ENCODE measurements around the gene GAS1. TPM values are rescaled to one million over a fixed set of nuclear protein-coding genes. Genes with fewer than 3 reads are reported as not detected.

Gene GAS1
- total and polyA plus RNA-seq, 2 experiments from 2014 or later: 10.7 to 36.0 TPM

GRCh38 chr9:86983249-86983619 is 35.9 kb upstream of the GAS1 start:
- no peak overlapping the region for H3K4me3 ChIP-seq
- peak; percentile 80 for DNase-seq
- in situ Hi-C loops (cut with MboI): no loop called here
- H2AFZ ChIP-seq: no peak overlapping the region
- no peak for TF ChIP-seq EZH2phosphoT487 (IDR thresholded peaks at IDR 0.05; ENCODE audit: insufficient read depth, low read depth)
- TF ChIP-seq EZH2 (IDR thresholded peaks at IDR 0.05; ENCODE audit: insufficient read depth, poor library complexity, severe bottlenecking): no peak
- WGBS, 2 experiments (ENCODE audit: low coverage in 1 of 2, low lambda C conversion rate in 2 of 2, missing lambda C conversion rate in 2 of 2): 37 to 44% methylated on average over 4 of the region's 4 CpGs
- no peaks in the 10 kb centered on the region for H4K20me1 ChIP-seq (ENCODE audit: insufficient read depth)
- no peaks in the 10 kb centered on the region for H3K36me3 ChIP-seq (ENCODE audit: low read depth)
- H3K27ac ChIP-seq: peak overlapping the region; percentile 68
- no peaks in the 10 kb centered on the region for H3K79me2 ChIP-seq (ENCODE audit: insufficient read depth)
- H3K27me3 ChIP-seq (replicated peaks; ENCODE audit: insufficient read depth): no peaks in the 10 kb centered on the region
- H3F3A ChIP-seq (ENCODE audit: insufficient read depth): peaks cover 24% of the 10 kb centered on the region
- H3K9ac ChIP-seq: peak overlapping the region; percentile 12; the same call in 1 of the 2 replicates
- H3K4me1 ChIP-seq (ENCODE audit: insufficient read depth): peaks cover 27% of the 10 kb centered on the region
- H3K4me2 ChIP-seq (ENCODE audit: unreplicated experiment): peak overlapping the region; percentile 35
- H3K9me3 ChIP-seq (ENCODE audit: low read depth): no peaks in the 10 kb centered on the region
- no peaks in the 10 kb centered on the region for H3K9me2 ChIP-seq (ENCODE audit: insufficient read depth)

- peaks cover 49% of the 10 kb centered on the region for H3K4me1 ChIP-seq (ENCODE audit: insufficient read depth)
- no peak for TF ChIP-seq EZH2 (IDR thresholded peaks at IDR 0.05; ENCODE audit: insufficient read depth, poor library complexity, severe bottlenecking)
- no peaks in the 10 kb centered on the region for H3K9me3 ChIP-seq (ENCODE audit: low read depth)
- no peak overlapping the region for H3K4me2 ChIP-seq (ENCODE audit: unreplicated experiment)
- no peaks in the 10 kb centered on the region for H3K9me2 ChIP-seq (ENCODE audit: insufficient read depth)
- H2AFZ ChIP-seq: no peak overlapping the region
- peaks cover 44% of the 10 kb centered on the region for H3F3A ChIP-seq (ENCODE audit: insufficient read depth)
- DNase-seq: no peak
- no peaks in the 10 kb centered on the region for H4K20me1 ChIP-seq (ENCODE audit: insufficient read depth)
- H3K9ac ChIP-seq: no peak overlapping the region
- in situ Hi-C loops (cut with MboI): no loop called here
- H3K27me3 ChIP-seq (replicated peaks; ENCODE audit: insufficient read depth): no peaks in the 10 kb centered on the region
- H3K4me3 ChIP-seq: no peak overlapping the region
- 91 to 92% methylated on average over 3 of the region's 3 CpGs for WGBS, 2 experiments (ENCODE audit: low coverage in 1 of 2, low lambda C conversion rate in 2 of 2, missing lambda C conversion rate in 2 of 2)
- H3K79me2 ChIP-seq (ENCODE audit: insufficient read depth): no peaks in the 10 kb centered on the region
- H3K27ac ChIP-seq: no peak overlapping the region
- H3K36me3 ChIP-seq (ENCODE audit: low read depth): no peaks in the 10 kb centered on the region
Measured at GRCh38 chr9:86980802-86981201, 33.5 kb upstream of the GAS1 start.

- in situ Hi-C loops (cut with MboI): loop anchor here (10.0 kb wide), 1 partner anchor 345 kb away; no protein-coding TSS in a partner anchor
Measured at GRCh38 chr9:86979657-86980056, 32.4 kb upstream of the GAS1 start.

GRCh38 chr9:86978922-86979474 is 31.7 kb upstream of the GAS1 start:
- in situ Hi-C loops (cut with MboI): loop anchor here (10.0 kb wide), 1 partner anchor 346 kb away; no protein-coding TSS in a partner anchor
- Histone ChIP-seq H3K4me2 (ENCODE audit: unreplicated experiment) (no peak overlapping the region), H3F3A (ENCODE audit: insufficient read depth) (peaks cover 45% of the 10 kb centered on the region), H3K4me3 (no peak overlapping the region), H3K36me3 (ENCODE audit: low read depth) (no peaks in the 10 kb centered on the region), H2AFZ (no peak overlapping the region), H3K9ac (no peak overlapping the region), H3K79me2 (ENCODE audit: insufficient read depth) (no peaks in the 10 kb centered on the region), H3K27ac (no peak overlapping the region), H4K20me1 (ENCODE audit: insufficient read depth) (no peaks in the 10 kb centered on the region), H3K27me3 (replicated peaks; ENCODE audit: insufficient read depth) (no peaks in the 10 kb centered on the region), H3K4me1 (ENCODE audit: insufficient read depth) (peaks cover 57% of the 10 kb centered on the region), H3K9me3 (ENCODE audit: low read depth) (no peaks in the 10 kb centered on the region), H3K9me2 (ENCODE audit: insufficient read depth) (no peaks in the 10 kb centered on the region)
- TF ChIP-seq EZH2 (IDR thresholded peaks at IDR 0.05; ENCODE audit: insufficient read depth, poor library complexity, severe bottlenecking) (no peak), EZH2phosphoT487 (IDR thresholded peaks at IDR 0.05; ENCODE audit: insufficient read depth, low read depth) (no peak)
- no peak for DNase-seq
- WGBS, 2 experiments (ENCODE audit: low coverage in 1 of 2, low lambda C conversion rate in 2 of 2, missing lambda C conversion rate in 2 of 2): 81 to 82% methylated on average over 6 of the region's 6 CpGs

More at GRCh38 chr9:86979657-86980056, 32.4 kb upstream of the GAS1 start:
- Histone ChIP-seq H4K20me1 (ENCODE audit: insufficient read depth) (no peaks in the 10 kb centered on the region), H2AFZ (no peak overlapping the region), H3F3A (ENCODE audit: insufficient read depth) (peaks cover 46% of the 10 kb centered on the region), H3K9me3 (ENCODE audit: low read depth) (no peaks in the 10 kb centered on the region), H3K4me1 (ENCODE audit: insufficient read depth) (peaks cover 61% of the 10 kb centered on the region), H3K9ac (no peak overlapping the region), H3K79me2 (ENCODE audit: insufficient read depth) (no peaks in the 10 kb centered on the region), H3K4me3 (no peak overlapping the region), H3K36me3 (ENCODE audit: low read depth) (no peaks in the 10 kb centered on the region), H3K9me2 (ENCODE audit: insufficient read depth) (no peaks in the 10 kb centered on the region), H3K27me3 (replicated peaks; ENCODE audit: insufficient read depth) (no peaks in the 10 kb centered on the region), H3K4me2 (ENCODE audit: unreplicated experiment) (no peak overlapping the region), H3K27ac (no peak overlapping the region)
- 92 to 96% methylated on average over 1 of the region's 1 CpG for WGBS, 2 experiments (ENCODE audit: low coverage in 1 of 2, low lambda C conversion rate in 2 of 2, missing lambda C conversion rate in 2 of 2)
- no peak for TF ChIP-seq EZH2 (IDR thresholded peaks at IDR 0.05; ENCODE audit: insufficient read depth, poor library complexity, severe bottlenecking)
- TF ChIP-seq EZH2phosphoT487 (IDR thresholded peaks at IDR 0.05; ENCODE audit: insufficient read depth, low read depth): no peak
- DNase-seq: no peak
